Esophagus squamous epithelium (tissue), 5 donors: ENCODE measurements around the gene POU2AF3. TPM values are rescaled to one million over a fixed set of nuclear protein-coding genes. Genes with fewer than 3 reads are reported as not detected.

Source experiments
- DNase-seq: peaks from one replicate; lab custom pipeline; 2025; lab: John Stamatoyannopoulos, UW
- H3K27ac ChIP-seq, 4 donors: fragments of 200-600 bp; sonication (generic); one replicate each; pipeline ENCODE4 v1.5.1; 2016 to 2019; ENCODE audit warnings: mild to moderate bottlenecking in 1 of 4
- H3K27me3 ChIP-seq, 4 donors: fragments of 200-600 bp; sonication (generic); 1 replicate in 3 of 4; 2 replicates in 1 of 4; pipeline versions ENCODE4 v1.5.1 to v1.6.0; 2017 to 2021; ENCODE audit warnings: antibody characterized with exemption in 1 of 4
- H3K36me3 ChIP-seq, 3 donors: fragments of 200-600 bp; sonication (generic); one replicate each; pipeline ENCODE4 v1.5.1; 2016 to 2019
- H3K4me1 ChIP-seq, 3 donors: fragments of 200-600 bp; sonication (generic); one replicate each; pipeline ENCODE4 v1.5.1; 2017 to 2019
- H3K4me3 ChIP-seq, 4 donors: fragments of 200-600 bp; sonication (generic); 1 replicate in 3 of 4; 2 replicates in 1 of 4; pipeline ENCODE4 v1.5.1; 2016 to 2019; ENCODE audit warnings: mild to moderate bottlenecking in 2 of 4, moderate library complexity in 1 of 4
- H3K9me3 ChIP-seq, 3 donors: fragments of 200-600 bp; sonication (generic); one replicate each; pipeline ENCODE4 v1.5.1; 2016 to 2019
- CTCF ChIP-seq, 6 experiments: fragments of 450-650 bp in 4 of 6; fragments of 200-600 bp in 2 of 6; sonication (generic) in 2 of 6; IDR thresholded peaks; one replicate each; pipeline ENCODE4 v1.5.1; 2016 to 2019; ENCODE audit warnings: antibody characterized with exemption in 6 of 6, mild to moderate bottlenecking in 4 of 6, moderate library complexity in 4 of 6
- POLR2A ChIP-seq, 4 donors: fragments of 450-650 bp; IDR thresholded peaks; one replicate each; pipeline ENCODE4 v1.6.1; 2017; ENCODE audit warnings: antibody characterized with exemption in 4 of 4, mild to moderate bottlenecking in 4 of 4, moderate library complexity in 3 of 4
- WGBS, 2 donors: methylation state at CpG; one replicate each; pipeline ENCODE4 v1.1.5; 2018; 5-methylcytosine and 5-hydroxymethylcytosine counted together
- intact Hi-C: fragments of 100-400 bp; cut with DNase I; formaldehyde crosslinking; loops from one replicate; pipeline ENCODE4 v1.15.0; 2022
- total RNA-seq, 4 donors: library from RNA; depleted of rRNA; stranded (reverse); fragments of >200 nt; gene quantifications; one replicate each; pipeline ENCODE4 v1.1.0, GENCODE V29; 2016
- donor health status: DM: yes; HTN: yes; CAD: no.

Gene POU2AF3
- total RNA-seq, 4 donors from 2014 or later: 1.3 to 4.1 (median 2.1) TPM

- H3K36me3 ChIP-seq: no peaks in the 10 kb centered on the region
- no peaks in the 10 kb centered on the region for H3K9me3 ChIP-seq
- 59 to 67% methylated on average over 5 of the region's 5 CpGs for WGBS, 2 donors
- H3K27me3 ChIP-seq: no peaks in the 10 kb centered on the region
- intact Hi-C loops: no loop called here
- no peak for DNase-seq
- no peak for TF ChIP-seq CTCF (IDR thresholded peaks at IDR 0.05)
- no peak for TF ChIP-seq POLR2A (IDR thresholded peaks at IDR 0.05)
- H3K27ac ChIP-seq: no peak overlapping the region
- H3K4me3 ChIP-seq: no peak overlapping the region
- H3K4me1 ChIP-seq: no peaks in the 10 kb centered on the region
Observed at GRCh38 chr11:111269146-111269868, 29.0 kb upstream of the POU2AF3 start.

GRCh38 chr11:111272420-111272819, 25.9 kb upstream of the POU2AF3 start:
- H3K36me3 ChIP-seq: no peaks in the 10 kb centered on the region
- H3K27me3 ChIP-seq: no peaks in the 10 kb centered on the region
- 74 to 89% methylated on average over 3 of the region's 3 CpGs for WGBS, 2 donors
- DNase-seq: no peak
- H3K9me3 ChIP-seq: no peaks in the 10 kb centered on the region
- TF ChIP-seq CTCF (IDR thresholded peaks at IDR 0.05): no peak
- no peaks in the 10 kb centered on the region for H3K4me1 ChIP-seq
- H3K27ac ChIP-seq: no peak overlapping the region
- intact Hi-C loops: no loop called here
- H3K4me3 ChIP-seq: no peak overlapping the region

- H3K27ac ChIP-seq: no peak overlapping the region
- H3K4me3 ChIP-seq: no peak overlapping the region
- peaks cover 0 to 4% (median 0%) of the 10 kb centered on the region in 3 donors for H3K4me1 ChIP-seq
- intact Hi-C loops: loop anchor here (5.0 kb wide), 1 partner anchor 165 kb away; no protein-coding TSS in a partner anchor
- WGBS, 2 donors: 61 to 62% methylated on average over 3 of the region's 3 CpGs
- no peaks in the 10 kb centered on the region for H3K9me3 ChIP-seq
- no peaks in the 10 kb centered on the region for H3K36me3 ChIP-seq
- DNase-seq: no peak
- no peaks in the 10 kb centered on the region for H3K27me3 ChIP-seq
- TF ChIP-seq POLR2A (IDR thresholded peaks at IDR 0.05): no peak
- TF ChIP-seq CTCF (IDR thresholded peaks at IDR 0.05): no peak
Observed at GRCh38 chr11:111282562-111283075, 15.7 kb upstream of the POU2AF3 start.

GRCh38 chr11:111283945-111284481, 14.3 kb upstream of the POU2AF3 start:
- Histone ChIP-seq H3K9me3 (no peaks in the 10 kb centered on the region), H3K4me1 (peaks cover 0 to 4% (median 0%) of the 10 kb centered on the region in 3 donors), H3K27me3 (no peaks in the 10 kb centered on the region), H3K27ac (no peak overlapping the region), H3K36me3 (no peaks in the 10 kb centered on the region), H3K4me3 (no peak overlapping the region)
- TF ChIP-seq POLR2A (IDR thresholded peaks at IDR 0.05) (no peak), CTCF (IDR thresholded peaks at IDR 0.05) (no peak)
- DNase-seq: no peak
- intact Hi-C loops: loop anchor here (5.0 kb wide), 1 partner anchor 163 kb away; no protein-coding TSS in a partner anchor
- 84 to 91% methylated on average over 25 to 28 of the region's 33 CpGs for WGBS, 2 donors
